Right kidney (tissue), 1 donor: ENCODE data around the gene TRIO.

Experiments used
- DNase-seq: peaks from one replicate; pipeline ENCODE4 v3.0.0-alpha.2; 2016

The TRIO gene

DNA sequence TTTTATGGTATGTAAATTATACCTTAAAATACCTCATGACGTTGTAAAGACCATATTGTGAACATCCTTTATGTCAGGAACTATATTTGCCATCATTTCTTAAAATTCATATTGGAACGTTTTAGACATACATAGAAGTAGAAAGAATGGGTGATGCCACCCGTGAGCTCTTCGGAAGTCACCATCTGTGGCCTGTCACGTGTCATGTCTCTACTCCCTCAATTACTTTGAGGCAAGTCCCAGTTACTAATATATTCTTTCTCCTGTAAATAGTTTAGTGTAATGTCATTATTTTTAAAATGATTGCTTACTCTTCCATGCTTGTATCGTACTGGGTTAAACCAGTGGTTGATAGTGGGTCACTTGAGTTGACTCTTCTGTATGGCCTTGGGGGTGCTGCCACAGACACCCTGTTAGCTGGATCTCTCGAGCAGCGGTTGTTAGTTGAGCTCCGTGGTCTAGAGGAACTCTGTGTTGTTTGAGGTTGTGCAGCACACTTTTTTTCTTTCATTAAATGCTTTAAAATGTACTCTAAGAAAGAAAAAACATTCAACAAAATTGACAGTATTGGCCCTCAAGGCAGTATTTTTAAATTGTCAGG, 66.2 kb downstream of the TRIO start:
- DNase-seq = no peak

DNA sequence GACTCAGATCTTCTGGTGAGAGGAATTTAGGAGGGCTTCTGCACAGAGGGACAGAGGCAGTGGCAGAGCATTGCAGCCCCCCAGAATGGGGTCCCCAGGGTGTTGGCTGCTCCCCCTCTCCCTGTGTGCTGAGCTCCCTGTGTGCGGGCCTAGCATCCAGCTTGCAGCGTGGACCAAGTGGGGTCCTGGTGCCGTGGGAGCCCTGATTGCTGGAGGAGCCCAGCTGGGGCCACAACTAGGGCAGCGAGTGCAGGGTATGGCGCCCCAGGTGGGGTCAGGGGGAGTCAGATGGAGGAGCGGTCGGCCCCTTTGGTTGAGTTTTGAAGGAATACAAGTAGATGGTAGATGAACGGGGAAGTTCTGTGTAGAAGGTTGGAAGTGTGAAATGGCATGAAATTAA, 66.7 kb downstream of the TRIO start:
- no peak for DNase-seq

DNA sequence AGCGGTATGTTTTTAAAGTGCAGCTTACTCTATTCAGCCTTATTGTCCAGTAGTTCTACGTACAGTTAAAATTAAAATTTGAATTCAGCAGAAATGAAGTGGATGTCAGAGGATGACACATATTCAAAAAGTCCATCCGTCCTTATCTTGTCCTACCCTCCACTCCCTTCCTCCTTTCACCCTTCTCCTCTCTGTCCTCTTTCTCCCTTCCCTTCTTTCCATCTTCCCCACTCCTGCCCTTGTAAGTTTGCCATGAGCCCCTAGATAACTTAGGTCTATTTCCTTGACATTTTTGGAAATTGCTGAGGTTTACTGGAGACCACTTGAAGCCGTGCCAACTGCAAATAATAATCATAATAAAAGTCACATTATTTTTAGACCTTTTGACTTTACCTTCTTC, 67.6 kb downstream of the TRIO start:
- no peak for DNase-seq

DNA sequence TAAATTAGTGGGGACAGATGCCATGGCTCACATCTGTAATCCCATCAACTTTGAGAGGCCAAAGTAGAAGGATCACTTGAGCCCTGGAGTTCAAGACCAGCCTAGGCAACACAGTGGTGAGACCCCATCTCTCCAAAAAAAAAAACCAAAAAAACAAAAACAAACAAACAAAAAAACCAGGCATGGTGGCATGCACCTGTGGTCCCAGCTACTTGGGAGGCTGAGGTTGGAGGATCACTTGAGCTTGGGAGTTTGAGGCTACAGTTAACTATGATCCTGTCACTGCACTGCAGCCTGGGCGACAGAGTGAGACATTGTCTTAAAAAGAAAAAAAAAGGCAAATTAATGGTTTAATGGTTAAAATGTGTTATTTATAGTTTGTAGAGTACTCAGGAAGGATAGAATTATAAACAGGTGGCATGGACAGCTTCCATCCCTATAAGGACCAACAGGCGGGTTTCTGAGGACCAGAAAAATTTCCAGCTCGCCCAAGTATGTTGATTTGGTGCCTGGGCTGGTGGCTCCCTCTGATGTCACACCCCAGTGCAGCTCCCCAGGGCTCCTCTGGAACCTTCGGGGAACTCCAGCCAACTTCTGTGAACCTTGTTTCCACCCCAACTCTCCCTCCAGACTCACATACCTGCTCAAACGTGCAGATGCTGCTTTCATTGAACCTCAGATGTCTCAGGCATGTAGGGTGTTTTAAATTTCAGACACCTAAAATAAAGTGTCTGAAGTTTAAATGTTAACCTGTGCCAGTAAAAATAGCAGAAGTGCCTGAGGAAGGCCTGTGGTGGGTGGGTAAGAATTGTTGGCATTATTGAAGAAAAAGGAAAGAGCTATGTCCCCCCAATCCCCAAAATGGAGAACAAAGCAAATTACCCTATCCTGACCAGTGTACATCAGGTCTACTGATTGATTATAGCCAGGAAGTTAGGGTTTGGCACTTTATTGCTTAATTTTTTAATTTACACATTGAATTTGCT, 69.0 kb downstream of the TRIO start:
- DNase-seq = no peak

DNA sequence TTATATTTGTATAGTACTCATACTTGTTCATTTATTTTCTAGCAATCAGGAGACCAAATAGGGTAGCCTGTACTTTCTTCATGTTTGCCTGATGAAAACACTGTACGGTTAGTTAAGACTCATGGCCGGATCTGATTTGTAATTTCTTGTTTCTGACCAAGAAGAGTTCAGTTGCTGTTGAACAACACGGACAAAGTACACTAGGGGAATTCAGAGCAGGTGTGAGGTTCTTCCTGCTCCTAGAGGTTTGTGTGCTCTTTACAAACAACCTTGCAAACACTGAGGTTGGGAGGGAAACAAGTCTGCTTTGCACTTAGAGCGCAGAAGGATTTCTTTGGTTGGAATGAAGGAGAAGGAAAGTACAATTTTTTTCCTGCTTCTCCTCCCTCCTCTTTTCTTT, 69.7 kb downstream of the TRIO start:
- DNase-seq = no peak

DNA sequence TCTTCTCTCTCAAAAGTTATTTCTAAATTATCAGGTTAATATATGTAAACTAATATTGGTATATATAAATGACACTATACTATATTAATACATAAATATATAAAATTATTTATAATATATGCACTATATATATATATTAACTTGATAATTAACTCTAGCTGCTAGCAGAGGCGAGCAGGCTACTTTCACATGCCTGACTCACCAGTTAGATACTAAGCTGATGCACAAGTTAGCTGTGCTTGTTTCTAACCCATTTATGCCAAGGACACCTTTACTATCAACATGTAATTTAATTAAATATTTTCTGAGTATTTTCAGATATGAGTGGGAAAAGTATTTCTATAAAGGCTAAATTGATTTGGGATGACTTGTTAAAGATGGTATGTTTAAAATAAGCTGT, 70.1 kb downstream of the TRIO start:
- DNase-seq = no peak

DNA sequence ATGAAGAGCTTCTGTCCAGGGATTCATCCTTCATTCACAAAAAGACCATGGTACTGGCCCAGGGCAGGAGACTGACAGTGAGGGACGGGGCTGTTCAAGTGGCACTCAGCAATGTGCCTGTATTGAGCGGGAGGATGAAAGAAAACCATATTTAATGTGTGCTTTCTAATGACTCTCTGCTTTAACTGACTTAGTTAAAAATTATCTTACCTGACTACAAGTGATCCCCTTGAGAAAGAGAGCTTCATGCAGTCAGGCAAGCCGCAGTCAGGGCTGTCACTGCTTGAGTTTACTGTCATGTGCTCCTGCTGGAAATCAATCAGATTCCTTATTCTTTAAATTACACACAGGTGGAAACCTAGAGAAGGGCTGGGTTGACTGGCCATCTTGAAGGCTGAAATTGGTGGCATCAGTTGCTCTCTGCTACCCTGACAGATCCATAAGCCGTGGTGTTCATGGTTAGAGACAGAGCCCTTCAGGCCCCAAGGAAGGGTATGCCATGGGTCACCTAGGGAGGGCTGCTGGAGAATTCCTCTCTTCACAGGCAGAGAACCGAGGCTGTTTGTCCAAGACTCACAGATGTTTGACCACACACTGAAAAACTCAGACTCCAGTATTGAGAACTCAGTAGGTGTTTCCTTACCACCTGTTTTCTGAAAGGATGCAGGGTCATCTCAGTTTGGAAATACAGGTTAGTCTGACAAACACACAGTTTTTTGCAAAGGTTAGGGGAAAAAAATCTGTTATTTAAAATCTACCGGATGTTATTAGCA, 70.9 kb downstream of the TRIO start:
- DNase-seq = no peak

DNA sequence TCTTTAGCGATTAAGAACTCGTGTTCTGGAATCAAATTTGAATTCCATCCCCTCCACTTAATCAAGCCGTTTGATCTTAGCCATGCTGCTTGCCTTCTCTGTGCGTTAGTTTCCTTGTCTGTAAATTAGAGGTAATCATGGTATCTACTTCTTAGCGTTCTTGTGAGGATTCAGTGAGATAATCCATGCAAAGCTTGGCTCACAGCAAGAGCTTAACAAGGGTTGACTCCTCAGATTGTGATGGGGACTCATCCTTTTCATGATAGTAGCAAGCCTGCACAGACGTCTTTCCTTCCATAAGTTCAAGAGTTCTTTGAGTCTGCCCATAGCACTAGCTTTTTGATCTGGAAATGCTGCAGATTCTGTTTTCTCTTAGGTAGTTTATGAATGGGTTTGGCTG, 72.8 kb downstream of the TRIO start:
- no peak for DNase-seq

DNA sequence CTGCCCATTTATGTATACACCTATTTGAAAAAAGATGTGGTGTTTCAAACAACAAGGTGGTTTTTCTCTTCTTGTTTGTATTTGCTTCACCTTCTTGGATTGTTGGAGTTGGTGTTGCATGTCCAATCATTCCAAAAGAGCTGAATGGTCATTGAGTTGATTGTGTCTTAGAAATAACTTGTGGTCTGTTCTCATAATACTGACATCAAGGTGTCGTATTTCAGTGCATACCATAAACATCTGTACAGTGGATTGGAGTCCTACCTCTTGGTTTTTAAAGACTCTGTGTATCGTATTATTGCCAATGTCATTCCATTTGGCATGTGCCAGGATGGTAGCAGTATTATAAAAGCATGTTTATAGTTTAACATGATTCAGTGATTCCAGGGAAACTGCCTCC, 73.2 kb downstream of the TRIO start:
- DNase-seq = no peak

DNA sequence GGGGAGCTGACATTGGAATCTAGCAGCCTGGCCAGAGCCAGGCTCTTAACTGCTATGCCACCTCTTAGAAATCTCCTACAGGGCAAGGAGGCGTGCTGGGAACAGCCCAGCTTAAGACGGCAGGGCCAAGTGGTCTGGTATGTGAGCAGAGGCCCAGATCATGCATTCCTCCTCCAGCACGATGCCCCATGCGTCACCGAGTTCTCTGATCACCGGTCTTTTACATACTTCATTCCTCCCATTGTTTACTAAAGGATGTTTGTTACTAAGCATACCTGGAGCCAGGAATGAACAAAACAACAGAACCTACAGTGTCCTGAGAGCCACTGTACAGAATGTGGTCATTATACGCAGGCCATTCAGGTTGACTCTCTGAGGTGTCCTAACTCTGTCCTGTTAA, 73.8 kb downstream of the TRIO start:
- no peak for DNase-seq

DNA sequence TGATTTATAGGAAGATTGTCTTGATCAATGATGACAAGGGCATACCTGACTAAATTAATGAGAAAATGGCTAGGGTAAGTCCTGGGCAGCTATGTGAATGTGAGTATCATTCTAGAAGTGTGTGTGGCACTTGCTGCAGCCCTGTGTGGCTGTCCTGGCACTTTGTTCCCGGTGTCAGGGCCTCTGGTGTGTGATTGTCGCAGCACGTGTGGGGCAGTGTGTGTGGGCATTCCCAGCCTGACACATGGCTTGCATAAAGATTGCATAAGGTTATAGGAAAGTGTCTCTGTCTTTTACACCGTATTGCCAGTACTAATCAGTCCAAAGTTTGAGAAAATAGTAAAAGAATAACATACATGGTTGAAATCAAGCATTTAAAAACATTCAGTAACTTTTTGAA, 74.4 kb downstream of the TRIO start:
- no peak for DNase-seq

DNA sequence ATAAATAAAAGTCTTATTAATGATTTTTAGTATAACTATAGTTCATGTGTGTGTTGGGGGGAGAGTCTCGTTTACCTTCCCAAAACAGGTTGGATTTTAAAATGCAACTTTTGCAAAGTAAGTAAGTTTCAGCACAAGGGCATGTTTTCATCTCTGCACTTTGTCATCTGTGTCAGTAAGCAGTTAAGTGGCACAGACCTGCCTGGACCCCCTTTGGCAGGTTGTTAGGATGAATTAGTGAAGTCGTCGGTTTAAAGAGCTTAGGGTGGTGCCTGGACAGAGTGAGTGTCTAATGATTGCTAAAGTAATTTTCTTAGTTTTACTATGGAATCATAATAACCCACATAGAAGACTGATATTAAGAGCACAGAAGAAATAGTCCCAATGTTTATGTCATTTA, 74.9 kb downstream of the TRIO start:
- no peak for DNase-seq

DNA sequence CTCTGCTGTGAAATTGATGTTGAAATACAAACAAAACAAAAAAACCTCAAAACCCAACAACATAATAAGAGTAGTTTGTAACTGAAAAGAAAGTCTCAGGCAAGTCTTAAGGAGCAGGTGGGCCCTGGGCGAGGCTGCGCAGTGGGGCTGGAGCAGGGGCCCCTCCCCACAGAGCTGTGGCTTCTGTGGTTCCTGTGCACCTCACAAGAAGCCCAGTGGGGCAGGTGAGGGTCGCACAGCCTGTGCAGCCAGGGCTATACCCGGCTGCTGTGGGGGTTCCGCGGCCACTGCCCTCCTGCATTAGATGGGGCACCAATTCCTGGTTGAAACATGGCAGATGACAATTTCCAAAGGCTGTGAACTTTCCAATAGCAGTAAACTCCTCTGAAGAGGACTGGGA, 75.3 kb downstream of the TRIO start:
- DNase-seq = no peak

DNA sequence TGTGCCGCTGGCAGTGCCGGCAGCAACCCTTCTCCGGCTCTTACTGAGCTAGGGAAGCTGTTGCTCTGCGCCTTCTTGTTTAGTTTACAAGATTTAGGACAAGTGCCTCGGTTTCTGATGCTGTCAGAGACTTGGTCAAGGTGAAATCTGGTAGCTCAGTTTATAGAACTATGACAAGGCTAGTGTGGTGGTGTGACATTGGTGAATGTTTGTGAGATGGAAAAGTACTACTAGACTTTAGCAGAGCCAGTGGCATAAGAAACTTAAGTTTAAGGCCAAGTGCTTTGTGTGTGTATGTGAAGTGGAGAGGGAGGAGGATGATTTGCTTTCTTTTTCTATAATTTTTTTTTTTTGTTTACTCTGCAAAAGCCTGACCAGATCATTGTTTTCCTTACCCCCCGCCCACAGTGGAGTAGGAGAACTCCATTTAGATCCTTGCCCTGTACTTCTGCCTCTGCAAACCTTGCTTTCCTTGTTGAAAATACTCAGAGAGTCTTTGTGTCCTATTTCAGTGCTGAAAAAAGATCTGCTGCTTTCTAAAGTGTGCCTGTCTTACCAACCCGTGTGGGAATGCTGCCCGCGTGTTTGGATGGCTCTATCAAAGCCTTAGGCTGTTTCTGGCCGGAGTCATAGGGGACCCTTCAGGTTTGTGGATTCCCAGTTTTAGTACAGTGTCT, 75.9 kb downstream of the TRIO start:
- DNase-seq = no peak

DNA sequence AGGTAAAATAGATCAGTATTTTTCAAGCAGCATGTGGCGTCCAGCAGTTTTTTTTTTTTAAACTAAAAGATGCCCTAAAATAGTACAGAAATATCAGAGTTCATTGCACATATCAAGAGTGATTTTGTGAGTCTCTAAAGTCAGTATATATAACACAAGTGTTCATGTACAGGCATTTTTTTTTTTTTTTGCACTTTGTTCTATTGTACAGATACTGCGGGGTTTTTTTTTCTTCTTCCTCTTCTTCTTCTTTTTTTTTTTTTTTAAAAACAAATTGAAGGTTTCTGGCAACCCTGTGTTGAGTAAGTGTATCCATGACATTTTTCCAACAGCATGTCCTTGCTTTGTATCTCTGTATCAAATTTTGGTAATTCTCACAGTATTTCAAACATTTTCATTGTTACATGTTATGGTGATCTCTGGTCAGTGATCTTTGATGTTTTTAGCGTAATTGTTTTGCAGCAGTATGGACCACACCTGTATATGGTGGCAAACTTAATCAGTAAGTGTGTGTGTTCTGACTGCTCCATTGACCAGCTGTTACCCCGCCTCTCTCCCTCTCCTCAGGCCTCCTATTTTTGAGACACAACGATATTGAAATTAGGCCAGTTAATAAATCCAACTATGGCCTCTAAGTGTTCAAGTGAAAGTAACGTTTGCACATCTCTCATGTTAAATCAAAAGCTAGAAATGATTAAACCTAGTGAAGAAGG, 76.8 kb downstream of the TRIO start:
- no peak for DNase-seq

DNA sequence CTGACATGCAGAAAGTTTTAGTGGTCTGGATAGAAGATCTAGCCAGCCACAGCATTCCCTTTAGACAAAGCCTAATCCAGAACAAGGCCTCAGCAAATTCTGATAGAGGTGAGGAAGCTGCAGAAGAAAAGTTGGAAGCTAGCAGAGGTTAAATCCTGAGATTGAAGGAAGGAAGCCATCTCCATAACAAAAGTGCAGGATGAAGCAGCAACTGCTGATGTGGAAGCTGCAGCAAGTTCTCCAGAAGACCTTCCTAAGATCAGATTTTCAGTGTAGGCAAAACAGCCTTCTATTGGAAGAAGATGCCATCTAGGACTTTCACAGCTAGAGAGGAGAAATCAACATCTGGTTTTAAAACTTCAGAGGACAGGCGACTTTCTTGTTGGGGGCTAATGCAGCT, 77.5 kb downstream of the TRIO start:
- DNase-seq = no peak

DNA sequence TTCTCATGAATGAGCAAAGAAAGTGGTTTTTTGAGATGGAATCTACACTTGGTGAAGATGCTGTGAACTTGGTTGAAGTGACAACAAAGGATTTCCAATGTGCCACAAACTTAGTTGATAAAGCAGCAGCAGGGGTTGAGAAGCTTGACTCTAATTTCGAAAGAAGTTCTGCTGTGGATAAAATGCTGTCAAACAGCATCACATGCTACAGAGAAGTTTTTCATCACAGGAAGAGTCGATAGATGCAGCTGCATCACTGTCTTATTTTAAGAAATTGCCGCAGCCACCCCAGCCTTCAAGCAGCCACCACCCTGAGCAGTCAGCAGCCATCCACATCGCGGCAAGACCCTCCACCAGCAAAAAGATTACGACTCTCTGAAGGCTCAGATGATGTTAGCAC, 78.6 kb downstream of the TRIO start:
- no peak for DNase-seq

DNA sequence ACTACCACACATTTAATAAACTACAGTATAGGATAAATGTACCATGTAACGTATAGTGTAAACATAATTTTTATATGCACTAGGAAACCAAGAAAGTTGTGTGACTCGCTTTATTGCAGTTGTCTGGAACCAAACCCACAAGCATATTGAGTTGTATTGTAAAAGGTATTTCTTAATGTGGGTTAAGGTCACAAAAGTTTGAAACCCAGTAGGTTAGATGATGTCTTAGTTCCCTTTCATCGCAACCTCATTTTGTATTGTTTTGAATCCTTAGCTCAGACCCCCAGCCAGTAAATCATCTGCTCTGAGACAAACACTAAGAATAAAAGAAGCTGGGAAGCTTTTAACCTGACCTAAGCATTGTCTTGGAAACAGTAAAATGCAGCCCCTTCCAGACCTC, 79.1 kb downstream of the TRIO start:
- DNase-seq = no peak

DNA sequence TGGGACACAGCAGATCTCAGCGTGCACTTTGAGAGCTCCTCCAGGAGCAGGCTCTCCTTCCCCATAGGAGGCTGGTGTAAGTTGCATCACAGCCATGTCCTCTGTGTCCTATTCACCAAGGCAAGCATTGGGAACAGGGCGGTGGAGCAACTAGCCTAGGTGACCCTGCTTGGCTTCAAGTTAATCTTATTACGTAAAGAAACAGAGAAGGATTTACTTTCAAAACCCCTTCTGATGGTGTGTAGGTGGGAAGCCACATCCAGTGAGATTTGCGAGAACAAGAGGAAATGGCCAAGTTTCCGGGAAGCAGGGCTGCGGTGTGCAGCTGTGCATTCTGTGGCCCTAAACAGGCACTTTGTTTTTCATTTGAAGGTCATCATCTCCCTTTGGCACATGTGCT, 80.2 kb downstream of the TRIO start:
- no peak for DNase-seq

DNA sequence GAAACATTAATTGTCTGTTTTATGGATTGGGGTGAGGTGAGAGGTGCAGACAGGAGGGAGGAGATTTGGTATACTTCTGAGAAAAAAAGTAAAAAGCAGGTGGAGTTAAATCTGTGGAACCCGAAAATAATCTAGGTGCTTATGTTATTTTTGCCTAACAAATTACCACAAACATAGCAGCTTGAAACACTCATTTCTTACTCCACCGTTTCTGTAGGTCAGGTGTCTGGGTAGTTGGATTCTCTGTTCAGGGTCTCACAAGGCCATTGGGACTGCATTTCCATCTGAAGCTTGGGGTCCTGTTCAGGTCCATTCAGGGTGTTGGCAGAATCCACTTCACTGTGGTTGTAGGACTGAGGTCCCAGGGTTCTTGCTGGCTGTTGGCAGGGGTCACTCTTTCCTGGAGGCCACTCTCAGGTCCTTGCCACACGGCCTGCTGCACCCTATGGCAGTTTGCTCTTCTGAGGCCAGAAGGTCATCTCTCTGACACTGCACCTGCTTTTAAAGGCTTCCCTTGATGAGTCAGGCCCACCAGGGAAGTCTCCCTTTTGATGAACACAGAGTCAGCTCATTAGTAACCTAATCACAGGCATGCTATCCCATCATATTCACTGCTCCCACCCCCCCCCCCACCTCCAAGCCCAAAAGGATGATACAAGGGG, 82.2 kb downstream of the TRIO start:
- no peak for DNase-seq

DNA sequence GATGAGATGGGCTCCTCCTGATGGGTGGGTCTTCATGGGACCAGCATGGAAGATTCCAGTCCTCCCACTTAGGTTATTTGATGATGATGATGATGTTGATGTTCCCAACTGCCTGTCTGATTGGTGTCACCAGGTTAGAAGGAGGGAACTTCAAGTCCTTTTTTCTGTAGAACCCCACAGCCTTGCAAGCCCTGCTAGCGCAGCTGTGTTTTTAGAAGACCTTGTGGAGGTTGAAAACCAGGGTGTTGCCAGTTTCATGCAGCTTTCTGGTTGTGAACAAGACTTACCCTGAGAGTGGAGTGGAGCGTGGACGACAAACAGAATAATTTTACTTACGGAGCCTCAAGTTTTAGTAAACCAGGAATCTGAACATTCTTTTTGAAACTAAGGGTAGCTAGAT, 83.0 kb downstream of the TRIO start:
- no peak for DNase-seq

DNA sequence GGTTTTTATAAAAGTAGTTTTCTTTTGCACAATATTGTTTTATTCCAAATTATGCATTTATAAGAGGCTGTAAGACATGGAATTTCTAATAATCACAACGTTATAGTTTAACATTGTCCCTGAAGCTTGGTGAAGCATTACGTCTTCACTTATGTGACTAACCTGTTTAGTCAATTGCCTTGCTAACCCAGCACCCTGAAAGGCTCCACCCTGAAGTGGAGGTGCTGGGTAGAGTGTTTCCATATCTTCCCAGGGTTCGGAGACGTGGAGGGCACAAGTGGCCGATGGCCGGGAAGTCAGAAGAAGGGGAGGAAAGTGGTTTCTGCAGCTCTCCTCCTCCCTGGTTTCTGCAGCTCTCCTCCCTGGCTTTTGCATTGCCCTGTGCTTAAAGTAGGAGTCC, 83.4 kb downstream of the TRIO start:
- no peak for DNase-seq
